ENCODE data around the gene ACOX1. TPM values are rescaled to one million over a fixed set of nuclear protein-coding genes. Genes with fewer than 3 reads are reported as not detected.

The ACOX1 gene
- total RNA-seq: 148 TPM
- long read RNA-seq, full-length matches to known transcripts: 72 of 117 reads
- long read RNA-seq, partial matches to known transcripts: 19 of 117 reads
- long read RNA-seq, other reads (novel, unspliced or antisense): 26 of 117 reads

DNA sequence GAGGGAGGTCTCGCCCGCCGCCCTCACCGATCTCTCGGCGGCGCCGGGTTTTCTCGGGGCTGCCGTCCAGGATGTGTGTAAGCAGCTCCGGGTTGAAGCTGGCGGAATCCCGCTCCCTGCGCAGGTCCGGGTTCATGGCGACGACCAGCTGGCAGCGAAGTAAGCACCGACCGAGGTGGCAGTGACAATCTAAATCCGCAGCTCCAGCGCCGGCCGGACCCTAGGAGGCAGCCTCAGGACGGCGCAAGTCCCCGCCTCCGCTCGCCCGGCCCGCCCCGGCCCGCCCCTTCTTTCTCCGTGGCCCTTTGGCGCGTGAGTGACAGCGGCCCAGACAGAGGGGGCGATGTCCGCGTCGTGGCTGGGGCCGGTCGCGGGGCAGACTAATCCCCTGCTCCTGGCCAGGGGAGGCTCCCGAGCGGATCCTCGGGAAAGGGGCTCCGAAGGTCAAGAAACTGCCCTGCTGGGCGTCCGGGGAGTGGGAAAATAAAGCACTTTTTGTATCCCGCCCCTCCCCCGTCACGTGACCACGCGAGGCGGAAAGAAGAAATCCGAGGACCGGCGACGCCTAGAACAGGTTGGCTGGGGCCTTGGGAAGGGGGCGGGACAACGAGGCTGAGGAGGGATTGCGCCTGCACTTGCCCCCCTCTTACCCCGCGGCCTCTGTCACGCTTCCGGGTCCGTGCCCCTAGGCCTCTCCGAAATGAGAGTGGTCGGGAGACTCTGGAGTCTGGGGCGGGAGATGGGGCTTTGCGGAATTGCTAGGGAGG lies at the start of gene ACOX1, which contains the start of gene TEN1:
TSS of gene ACOX1 (minus strand) at position 229 of the 767 bp plus-strand sequence. CDS start at position 136, 93 bp downstream.
TSS of gene TEN1 (plus strand) at position 303 of the 767 bp plus-strand sequence. CDS start 6,953 bp downstream, outside the sequence.
- DNase-seq (ENCODE audit: low spot score): peak; percentile 98

DNA sequence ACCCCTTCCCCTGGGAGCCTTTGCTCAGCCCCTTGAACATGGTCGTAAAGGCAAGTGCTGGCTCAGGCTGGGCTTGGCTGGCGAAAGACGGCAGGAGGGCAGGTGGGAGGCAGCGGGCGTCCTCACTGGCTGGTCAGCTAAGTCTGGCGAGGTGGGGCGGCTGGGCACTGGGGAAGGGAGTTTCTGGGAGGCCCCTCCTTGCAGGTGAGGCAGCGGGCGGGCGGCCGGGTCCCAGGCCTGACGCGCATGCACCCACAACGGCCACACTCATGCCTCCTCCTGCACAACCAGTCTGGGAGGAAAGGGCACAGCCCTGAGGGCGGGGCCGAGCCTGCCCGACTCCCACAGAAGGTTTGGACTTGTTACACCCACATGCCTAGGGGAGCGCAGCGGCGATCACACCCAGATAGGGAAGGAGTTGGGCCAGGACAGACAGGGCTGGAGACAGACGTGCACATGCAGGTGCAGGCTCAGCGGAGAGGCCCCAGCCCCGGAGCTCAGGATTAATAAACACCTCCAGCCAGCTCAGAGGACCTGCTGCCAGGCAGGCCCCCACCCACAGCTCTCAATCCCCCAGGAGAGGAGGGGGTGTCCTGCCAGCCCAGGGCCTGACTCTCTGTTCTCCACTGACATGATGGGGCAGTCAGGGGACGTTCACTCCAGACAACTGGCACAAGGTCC lies 48.3 kb upstream of the ACOX1 start, which contains the start of gene EVPL:
TSS of gene EVPL (minus strand) at position 148 of the 681 bp plus-strand sequence. CDS start at position 40, 108 bp downstream.
- no peak for DNase-seq (ENCODE audit: low spot score)

DNA sequence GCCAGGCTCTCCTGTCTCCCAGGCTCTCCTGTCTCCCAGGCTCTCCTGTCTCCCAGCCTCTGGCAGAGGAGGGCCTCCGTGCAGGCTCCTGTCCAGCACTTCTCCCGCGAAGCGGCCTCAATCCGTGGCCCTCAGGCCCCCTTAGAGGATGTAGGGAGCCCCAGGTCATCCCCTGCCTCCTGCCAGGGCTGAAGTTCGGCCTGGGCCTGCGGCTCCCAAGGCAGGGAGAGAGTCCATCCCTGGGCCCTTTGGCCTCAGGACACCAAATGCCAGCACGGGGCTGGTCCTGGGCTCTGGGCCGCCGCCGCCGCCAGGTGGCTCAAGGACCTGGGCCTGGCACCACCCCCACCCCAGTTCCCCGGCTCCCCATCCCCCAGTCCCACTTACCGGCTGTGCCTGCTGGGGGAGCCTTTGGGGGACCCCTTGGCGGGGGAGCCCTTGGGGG lies 47.8 kb upstream of the ACOX1 start:
- no peak for DNase-seq (ENCODE audit: low spot score)

DNA sequence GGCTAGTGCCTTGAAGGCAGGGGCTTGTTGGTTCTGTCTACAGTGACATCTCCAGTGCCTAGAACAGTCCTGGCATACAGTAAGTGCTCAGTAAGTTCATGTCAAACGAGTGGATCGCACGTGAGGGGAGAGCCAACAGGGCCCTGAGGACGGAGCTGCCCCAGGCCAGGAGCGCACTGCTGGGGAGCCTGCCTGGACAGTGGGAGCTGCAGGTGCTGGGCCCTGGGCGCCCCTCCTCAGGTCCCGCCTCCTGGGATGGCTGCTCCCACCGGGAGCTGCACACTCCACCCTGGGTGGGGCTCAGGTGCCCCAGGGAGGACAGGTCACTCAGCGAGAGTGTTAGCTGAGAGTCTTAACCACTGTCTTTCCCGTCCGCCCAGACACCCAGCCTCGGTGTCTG lies 46.3 kb upstream of the ACOX1 start:
- no peak for DNase-seq (ENCODE audit: low spot score)

DNA sequence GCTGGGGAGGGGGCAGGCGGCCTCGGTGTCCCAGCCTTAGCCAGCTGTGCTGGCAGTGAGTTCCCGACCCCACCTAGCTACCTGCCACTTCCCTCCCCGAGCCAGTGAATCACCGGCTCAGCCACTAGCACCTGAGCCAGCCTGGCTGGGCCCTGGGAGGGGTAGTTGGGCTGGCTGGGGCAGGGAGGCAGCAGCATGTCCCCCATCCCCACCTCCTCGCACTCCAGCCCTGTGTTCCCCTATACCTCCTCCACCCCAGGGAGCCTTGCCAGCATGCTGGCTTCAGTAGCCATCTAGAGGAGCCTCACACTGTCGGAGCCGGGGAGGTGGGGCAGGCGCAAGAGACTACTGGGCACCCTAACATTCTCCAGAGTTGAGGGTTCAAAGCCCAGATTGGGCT lies 45.4 kb upstream of the ACOX1 start:
- no peak for DNase-seq (ENCODE audit: low spot score)

DNA sequence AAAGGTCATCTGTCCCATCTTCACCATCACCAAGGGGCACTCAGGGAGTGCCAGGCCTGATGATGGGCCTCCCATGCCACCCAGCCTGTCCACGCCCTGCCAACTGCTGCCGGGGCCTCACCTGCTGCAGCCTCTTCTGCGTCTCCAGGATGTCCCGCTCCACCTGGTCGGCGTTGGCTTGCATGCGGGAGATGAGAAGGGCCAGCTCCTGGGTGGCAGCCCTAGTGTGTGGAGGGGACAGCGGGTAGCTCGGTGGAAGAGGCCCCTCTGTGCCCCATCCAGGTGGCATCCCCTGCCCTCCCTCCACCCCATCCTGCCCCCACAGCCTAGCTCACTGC lies 44.9 kb upstream of the ACOX1 start:
- DNase-seq (ENCODE audit: low spot score): no peak

DNA sequence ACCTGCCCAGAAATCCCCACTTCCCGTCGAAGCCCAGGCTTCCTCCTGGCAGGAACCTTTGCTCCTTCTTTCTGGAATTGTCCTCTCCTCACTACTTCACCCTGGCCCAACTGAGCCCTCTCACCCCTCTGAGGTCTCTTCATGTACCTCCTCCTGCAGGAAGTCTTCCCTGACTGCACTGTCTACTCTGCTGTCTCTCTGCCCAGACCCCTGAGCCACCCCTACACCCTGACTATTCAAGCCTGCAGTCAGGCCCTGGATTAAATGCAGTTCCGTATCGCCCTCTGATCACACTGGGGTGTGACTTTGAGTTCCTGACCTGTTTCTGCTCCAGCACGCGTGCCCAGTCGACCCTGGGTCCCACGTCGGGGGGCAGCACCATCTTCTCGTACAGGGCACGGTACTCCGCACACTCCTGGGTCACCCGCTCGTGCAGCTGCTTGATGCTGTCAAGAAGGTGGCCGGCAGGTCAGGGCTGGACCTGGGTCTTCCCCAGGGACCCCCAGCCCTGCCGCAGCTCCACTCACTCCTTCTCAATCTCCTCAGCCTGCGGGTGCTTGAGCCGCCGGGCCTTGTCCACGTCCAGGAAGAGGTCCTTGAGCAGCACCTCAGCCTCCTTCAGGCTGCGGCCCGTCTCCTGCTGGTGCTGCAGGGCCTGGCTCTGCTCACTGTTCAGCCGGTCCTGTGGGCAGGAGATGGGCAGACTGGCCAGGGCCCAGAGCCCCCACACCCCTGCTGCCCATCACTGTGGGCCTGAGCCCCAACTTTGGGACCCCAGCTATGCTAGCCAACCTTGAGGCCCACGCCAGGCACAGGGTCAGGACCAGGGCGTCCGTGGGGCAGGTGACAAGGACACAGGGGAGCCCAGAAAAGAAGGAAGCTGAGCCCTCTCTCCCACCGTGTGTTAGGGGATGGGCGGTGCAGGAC lies 44.3 kb upstream of the ACOX1 start:
- DNase-seq (ENCODE audit: low spot score): no peak

DNA sequence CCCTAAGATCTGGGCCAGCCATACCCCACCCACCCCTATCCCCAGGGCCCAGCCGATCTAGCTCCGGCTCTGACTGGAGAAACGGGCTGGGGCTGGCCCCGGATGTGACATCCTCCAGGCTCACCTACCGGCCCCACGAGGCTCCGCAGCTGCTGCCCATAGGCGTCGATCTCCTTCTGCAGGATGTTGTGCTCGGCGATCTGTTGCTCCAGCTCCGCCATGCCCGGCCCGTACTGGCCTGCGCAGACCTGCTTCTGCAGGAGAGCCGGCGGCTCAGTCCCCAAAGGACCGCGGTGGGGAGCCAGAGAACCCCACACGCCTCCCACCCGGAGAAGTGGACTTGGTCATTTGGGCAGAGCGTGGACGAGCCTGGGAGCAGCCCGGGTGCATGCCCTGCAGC lies 43.3 kb upstream of the ACOX1 start:
- no peak for DNase-seq (ENCODE audit: low spot score)

DNA sequence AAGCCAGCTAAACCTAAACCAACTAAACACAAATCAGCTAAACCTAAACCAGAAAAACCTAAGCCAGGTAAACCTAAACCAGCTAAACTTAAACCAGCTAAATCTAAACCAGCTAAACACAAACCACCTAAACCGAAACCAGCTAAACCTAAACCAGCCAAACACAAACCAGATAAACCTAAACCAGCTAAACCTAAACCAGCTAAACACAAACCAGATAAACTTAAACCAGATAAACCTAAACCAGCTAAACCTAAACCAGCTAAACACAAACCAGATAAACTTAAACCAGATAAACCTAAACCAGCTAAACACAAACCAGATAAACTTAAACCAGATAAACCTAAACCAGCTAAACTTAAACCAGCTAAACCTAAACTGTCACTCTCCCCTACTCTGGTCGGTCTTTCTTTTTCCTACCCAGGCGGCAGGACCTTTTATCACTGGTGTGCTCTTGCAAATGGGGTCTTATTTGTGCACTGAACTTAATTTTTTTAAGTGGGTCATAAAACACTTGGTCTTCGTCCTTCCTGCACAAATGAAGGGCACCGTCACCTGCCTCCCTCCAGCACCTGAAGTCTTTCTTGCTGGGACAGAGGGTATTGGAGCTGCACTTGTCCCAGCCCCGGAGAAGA lies 41.0 kb upstream of the ACOX1 start:
- DNase-seq (ENCODE audit: low spot score): no peak

DNA sequence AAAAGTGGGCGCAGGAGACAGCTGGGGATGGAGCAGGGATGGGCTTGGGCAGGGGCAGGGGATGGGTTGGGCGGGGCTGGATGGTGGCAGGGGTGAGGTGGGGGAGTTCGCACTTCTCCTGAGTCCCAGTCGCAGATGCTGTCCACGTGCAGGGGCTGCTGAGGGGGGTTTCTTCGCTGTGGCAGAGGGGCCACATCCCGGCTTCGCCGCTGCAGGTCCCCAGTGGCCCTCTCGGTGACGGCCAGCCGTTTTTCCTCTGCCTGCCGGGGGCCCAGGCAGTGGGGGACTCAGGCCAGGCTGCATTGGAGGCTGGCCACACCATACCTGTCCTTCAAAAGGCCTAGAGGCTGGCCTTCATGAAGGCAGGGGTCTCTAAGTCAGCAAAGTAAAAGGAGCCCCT lies 39.8 kb upstream of the ACOX1 start:
- DNase-seq (ENCODE audit: low spot score): no peak

DNA sequence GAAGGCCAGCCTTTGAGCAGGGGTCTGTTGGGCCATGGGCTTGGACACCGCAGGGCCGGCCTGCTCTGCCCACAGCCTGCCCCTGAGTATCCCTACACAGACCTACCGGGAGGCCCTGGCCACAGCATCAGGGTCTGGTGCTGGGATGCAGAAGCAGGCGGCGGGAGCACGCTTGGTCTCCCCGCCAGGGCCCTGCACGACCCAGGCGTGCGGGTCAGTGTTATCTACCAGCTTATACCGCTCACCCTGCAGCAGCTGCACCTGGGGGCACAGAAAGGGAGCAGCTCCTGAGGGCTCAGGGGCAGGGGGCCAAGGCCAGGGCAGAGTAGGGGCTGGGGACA lies 39.3 kb upstream of the ACOX1 start:
- no peak for DNase-seq (ENCODE audit: low spot score)

DNA sequence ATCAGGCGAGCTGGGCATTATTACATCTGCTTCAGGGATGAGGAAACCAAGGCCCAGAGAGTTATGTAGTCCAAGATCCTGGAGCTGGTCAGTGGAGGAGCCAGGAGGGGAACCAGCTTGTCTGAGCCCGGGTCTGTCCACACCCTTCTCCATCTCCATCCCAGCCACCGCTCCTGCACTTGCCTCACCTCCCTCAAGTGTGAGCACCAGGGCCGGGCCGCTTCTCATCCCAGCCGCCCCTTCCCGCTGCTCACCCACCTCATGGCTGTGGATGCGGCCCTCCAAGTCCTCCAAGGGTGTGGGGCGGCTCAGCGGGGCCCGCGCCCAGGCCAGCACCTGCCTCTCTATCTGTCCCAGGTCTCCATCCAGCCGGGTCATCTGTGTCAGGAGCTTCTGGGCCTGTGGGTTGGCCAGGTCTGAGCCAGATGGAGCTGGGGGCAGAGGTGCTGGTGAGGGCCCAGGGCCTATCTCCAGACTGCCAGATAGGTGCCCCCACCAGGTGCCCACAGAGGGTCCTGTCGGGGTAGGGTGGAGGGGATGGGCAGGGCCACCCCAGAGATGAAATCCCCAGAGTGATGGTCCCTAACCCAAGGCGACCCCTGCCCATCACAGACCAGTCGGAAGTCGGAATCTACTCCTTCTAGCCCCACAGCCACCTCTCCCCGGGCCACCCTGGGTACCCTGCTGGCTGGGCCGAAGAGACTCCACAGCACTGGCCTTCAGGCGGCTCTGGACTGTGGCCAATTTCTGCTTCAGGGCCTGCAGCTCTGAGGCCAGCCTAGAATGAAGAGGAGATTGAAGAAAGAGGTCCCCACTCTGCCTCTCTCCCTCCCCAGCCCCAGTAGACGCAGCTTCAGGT lies 38.7 kb upstream of the ACOX1 start:
- DNase-seq (ENCODE audit: low spot score): no peak

DNA sequence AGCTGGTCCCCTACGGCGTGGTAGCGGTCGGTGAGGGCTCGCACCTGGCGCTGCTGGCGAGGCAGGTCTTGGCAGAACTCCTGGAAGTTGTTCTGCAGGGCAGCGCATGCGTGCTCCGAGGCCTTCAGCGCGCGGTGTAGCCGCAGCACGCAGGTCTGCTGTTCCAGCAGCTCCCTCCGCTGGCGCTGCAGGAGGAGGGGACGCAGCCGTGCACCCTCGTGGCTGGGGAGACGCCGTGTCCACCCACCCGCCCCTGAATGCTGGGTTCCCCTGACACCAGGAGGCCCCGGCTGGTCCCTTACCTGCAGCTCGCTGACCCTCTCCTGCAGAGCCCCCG lies 35.9 kb upstream of the ACOX1 start:
- no peak for DNase-seq (ENCODE audit: low spot score)

DNA sequence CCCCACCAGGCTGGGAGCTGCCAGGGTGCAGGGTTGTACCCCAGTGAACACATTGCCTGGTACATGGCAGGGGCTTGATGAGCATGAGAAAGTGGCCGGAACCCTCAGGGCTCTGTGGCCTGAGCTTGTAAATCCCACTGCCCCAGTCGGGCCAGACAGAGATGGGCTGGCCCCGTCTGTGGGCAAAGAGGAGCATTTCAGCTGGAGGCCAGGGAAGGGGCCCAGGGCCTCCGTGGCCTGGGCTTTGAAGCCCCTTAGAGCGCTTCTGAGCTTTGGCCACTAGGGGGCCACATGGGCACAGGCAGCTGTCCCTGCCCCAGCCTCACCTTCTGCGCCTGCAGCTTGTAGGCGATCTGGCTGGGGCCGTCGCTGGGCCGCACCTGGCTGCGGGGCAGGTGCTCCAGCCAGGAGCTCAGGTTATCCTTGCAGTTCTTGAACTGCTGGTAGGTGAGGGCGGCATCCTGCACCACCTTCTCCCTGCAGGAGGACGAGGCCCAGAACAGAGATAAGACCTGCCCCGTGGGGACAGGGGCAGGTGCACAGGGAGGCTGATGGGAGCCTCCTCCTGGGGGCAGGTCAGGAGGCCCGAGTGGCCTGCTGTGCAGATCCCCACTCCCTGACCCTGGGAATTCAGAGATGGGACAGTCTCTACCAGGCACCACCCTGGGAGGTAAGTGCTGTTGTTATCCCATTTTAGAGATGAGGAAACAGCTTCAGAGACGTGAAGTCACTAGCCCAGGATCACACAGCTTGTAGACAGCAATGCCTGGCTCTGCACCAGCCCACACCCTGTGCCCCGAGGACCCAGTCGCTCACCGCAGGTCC lies 35.3 kb upstream of the ACOX1 start:
- DNase-seq (ENCODE audit: low spot score): no peak

DNA sequence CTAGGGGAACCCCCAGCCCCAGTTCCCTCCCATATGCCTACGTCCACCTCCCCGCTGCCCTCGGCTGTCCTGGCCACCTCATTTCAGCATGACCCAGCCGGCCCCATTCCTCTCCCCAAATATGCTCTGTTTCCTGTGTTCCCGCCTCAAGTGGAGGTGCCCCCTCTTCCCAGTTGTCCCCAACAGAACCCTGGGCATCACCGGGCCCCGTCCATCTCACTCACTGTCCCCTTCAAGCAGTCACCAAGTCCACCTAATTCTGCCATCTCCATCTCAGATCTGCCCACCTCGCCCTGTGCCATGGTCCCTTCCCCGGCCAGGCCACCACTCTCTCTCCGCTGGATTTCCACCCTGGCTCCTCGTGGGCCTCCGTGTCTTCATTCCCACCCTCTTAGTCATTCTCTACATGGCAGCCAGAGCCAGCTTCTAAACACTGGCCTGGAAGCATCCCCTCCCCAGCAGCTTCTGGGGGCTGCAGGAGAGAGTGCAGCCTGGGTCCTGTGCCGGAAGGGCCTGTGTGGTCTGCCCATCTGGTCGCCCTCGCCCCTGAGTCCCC lies 34.5 kb upstream of the ACOX1 start:
- no peak for DNase-seq (ENCODE audit: low spot score)

DNA sequence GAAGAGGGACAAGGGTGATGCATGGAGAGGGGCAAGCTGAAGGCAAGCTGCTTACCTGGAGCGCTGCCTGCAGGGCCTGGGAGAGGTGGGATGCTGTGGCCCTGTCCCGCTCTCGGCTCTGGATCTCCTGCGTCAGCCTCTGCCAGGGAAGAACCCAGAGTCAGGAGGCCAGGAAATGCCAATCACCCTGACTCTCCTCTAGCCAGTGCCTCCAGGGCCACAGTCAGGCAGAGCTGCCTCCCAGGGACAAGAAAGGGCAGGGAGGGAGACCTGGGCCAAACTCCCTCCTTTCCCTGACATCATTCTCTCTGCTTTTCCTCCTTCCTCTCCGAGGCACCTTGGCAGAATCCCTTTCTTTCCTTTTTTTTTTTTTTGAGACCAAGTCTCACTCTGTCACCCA lies 33.0 kb upstream of the ACOX1 start:
- DNase-seq (ENCODE audit: low spot score): no peak

DNA sequence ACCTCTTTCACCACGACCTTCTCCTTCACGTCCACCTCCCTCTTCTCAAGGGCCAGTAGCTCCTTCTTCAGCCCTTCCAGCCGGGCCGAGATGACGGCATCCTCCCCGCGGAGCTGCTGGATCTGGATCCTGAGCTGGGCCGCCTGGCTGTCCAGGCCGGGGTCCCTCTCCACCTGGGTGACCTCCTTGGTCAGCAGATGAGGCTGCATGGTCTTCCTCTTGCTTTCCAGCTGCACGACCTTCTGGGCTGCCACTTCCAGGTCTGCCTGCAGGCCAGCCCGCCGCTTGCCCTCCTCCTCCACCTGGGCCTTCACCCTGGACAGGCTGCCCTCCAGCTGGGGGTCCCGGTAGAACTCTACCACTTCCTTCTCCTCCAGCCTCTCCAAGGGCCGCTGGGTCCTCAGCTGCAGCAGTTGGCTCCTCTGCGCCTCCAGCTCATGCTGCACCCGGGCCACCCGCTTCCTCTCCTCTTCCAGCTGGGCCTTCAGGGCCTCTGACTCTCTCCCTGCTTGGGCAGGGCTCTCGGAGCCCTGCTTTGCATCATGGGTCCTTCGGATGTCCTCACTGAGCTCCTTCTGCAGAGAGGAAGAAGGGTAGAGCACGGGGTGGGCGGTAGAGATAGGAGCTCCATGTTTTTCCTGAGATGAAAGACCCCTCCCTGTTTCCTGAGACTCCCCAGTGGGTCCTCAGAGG lies 31.1 kb upstream of the ACOX1 start:
- no peak for DNase-seq (ENCODE audit: low spot score)

DNA sequence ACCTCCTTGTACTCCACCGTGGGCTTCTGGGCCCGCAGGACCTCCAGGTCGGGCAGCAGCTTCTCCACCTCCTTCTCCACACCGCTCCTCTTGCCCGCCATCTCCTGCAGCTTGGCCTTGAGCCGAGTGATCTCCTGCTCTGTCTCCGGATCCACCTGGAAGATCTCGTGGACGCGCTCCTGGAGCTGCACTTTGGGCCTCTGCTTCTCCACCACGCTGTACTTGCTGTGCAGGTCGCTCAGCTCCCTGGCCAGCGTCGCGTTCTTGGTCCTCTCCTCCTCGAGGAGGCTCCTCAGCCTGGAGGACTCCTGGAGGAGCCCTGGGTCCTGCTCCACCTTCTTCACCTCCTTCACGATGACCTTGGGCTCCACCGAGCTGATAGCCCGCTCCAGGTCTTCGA lies 30.5 kb upstream of the ACOX1 start:
- DNase-seq (ENCODE audit: low spot score): no peak

Data from mesenteric fat pad (tissue), 1 donor.